H1 (cell line): ENCODE data around the gene GPR161.

Experiments
- ATF3 ChIP-seq: IDR thresholded peaks from 2 replicates; pipeline ENCODE4 v1.6.1; 2011; ENCODE audit warnings: low read depth, mild to moderate bottlenecking, low read length; ENCODE audit not compliant: insufficient read depth
- CHD2 ChIP-seq: IDR thresholded peaks from 2 replicates; pipeline ENCODE4 v1.6.1; 2012; ENCODE audit warnings: low read length, improper control_type of control experiment
- CTCF ChIP-seq, 3 experiments: IDR thresholded peaks; 1 replicate in 2 of 3; 2 replicates in 1 of 3; pipeline versions ENCODE4 v1.5.1 to v1.6.1; 2011; ENCODE audit warnings: low read length in 3 of 3, mild to moderate bottlenecking in 3 of 3, inconsistent platforms in 2 of 3, low read depth in 1 of 3, moderate library complexity in 1 of 3; ENCODE audit not compliant: insufficient read depth in 1 of 3; ENCODE audit errors: control extremely low read depth in 1 of 3
- EP300 ChIP-seq, 2 experiments: IDR thresholded peaks; 1 replicate in 1 of 2; 2 replicates in 1 of 2; pipeline ENCODE4 v1.6.1; 2011 to 2012; ENCODE audit warnings: low read depth in 2 of 2, low read length in 2 of 2, mild to moderate bottlenecking in 2 of 2, borderline replicate concordance in 1 of 2, inconsistent platforms in 1 of 2, moderate library complexity in 1 of 2
- EZH2 ChIP-seq: fragments of 200-600 bp; sonication (generic); IDR thresholded peaks from 2 replicates; pipeline ENCODE4 v1.7.1; 2012; ENCODE audit warnings: low read depth, mild to moderate bottlenecking, moderate library complexity, low read length, inconsistent platforms; ENCODE audit not compliant: severe bottlenecking
- FOSL1 ChIP-seq: IDR thresholded peaks from 2 replicates; pipeline ENCODE4 v1.6.1; 2011; ENCODE audit warnings: mild to moderate bottlenecking, low read depth, low read length, moderate library complexity; ENCODE audit not compliant: insufficient read depth
- GTF2F1 ChIP-seq: IDR thresholded peaks from 2 replicates; pipeline ENCODE4 v1.6.1; 2012; ENCODE audit warnings: low read depth, low read length, improper control_type of control experiment, borderline replicate concordance
- POLR2A ChIP-seq, 2 experiments: IDR thresholded peaks; 1 replicate in 1 of 2; 2 replicates in 1 of 2; pipeline ENCODE4 v1.6.1; 2011; ENCODE audit warnings: low read depth in 2 of 2, low read length in 2 of 2, mild to moderate bottlenecking in 2 of 2; ENCODE audit errors: control extremely low read depth in 1 of 2
- SAP30 ChIP-seq: fragments of 300-600 bp; sonication (generic); IDR thresholded peaks from 2 replicates; pipeline ENCODE4 v1.7.1; 2012; ENCODE audit warnings: low read length, moderate library complexity, mild to moderate bottlenecking, inconsistent platforms; ENCODE audit not compliant: insufficient read depth, insufficient replicate concordance
- SIN3A ChIP-seq, 2 experiments: IDR thresholded peaks in 1 of 2; conservative IDR thresholded peaks in 1 of 2; 2 replicates each; pipeline ENCODE4 v1.6.1; 2011 to 2012; ENCODE audit warnings: low read length in 2 of 2, improper control_type of control experiment in 1 of 2, low read depth in 1 of 2, mild to moderate bottlenecking in 1 of 2
- TCF12 ChIP-seq: IDR thresholded peaks from 2 replicates; pipeline ENCODE4 v1.6.1; 2011; ENCODE audit warnings: low read depth, mild to moderate bottlenecking, low read length

GRCh38 chr1:168090395-168090794 lies 46.3 kb downstream of the GPR161 start:
- no peak for TF ChIP-seq CTCF (IDR thresholded peaks at IDR 0.05; ENCODE audit: control extremely low read depth in 1 of 3, insufficient read depth in 1 of 3, low read depth in 1 of 3, low read length in 3 of 3)
- no peak for TF ChIP-seq CHD2
- TF ChIP-seq ATF3: no peak
- TF ChIP-seq POLR2A (IDR thresholded peaks at IDR 0.05; ENCODE audit: control extremely low read depth in 1 of 2, low read depth in 2 of 2, low read length in 2 of 2): no peak
- TF ChIP-seq EP300 (IDR thresholded peaks at IDR 0.05; ENCODE audit: borderline replicate concordance in 1 of 2, low read depth in 2 of 2, low read length in 2 of 2): no peak
- no peak for TF ChIP-seq EZH2
- no peak for TF ChIP-seq GTF2F1
- no peak for TF ChIP-seq SAP30
- no peak for TF ChIP-seq FOSL1
- TF ChIP-seq SIN3A (conservative IDR thresholded peaks at IDR 0.05 in 1 of 2, IDR thresholded peaks at IDR 0.05 in 1 of 2; ENCODE audit: low read depth in 1 of 2, low read length in 2 of 2): no peak
- no peak for TF ChIP-seq TCF12
